Stimulated activated CD4-positive, alpha-beta T cell treated with anti-CD3 and anti-CD28 coated beads, Interleukin-4, amount 100 ng/mL, for 1 hour (primary cell): ENCODE data around the gene DLST.

Source experiments
- DNase-seq: peaks from one replicate; pipeline ENCODE4 v3.0.0-alpha.2; 2020

Gene DLST

DNA sequence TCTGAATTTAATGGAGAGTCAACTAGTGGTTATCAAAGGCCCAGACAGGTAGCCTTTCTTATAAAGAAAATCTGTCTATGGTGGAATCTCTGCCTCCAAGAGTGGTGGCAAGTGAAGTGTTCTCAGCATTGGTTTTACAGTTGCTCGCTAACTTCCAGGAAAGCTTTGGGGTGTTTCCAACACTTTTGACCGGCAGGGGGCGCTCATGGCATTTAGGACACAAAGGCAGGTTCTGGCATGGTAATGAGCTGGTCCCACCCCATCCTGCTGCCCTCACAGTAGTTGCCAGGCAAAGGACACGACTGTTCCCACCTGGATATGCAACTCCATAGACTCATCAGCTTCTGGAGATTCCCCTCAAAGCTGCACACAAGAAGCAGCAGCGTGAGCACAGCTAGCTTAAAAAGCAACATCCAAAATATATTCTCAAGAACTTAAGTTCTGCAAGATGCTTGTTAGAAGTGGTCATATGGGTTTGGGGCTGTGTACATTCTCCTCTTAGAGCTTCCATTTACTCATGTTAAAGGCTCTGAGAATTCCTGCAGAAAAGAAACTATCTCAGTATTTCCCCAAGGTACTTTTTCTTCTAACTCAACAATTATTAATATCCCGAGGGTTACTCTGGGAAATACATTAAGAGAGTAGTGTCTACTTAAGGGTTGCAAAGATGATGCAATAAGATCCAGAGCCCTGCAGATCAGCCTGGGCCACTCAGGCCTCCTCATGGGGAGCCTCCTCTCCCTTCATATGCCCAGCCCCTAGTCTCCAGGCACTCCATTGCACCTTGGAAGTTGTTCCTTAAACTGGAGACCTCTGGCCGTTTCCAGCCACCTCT is 20.6 kb upstream of the DLST start:
- DNase-seq: peak; percentile 94

- no peak for DNase-seq
These were observed 20.0 kb upstream of the DLST start for GRCh38 chr14:74861734-74862090.

DNA sequence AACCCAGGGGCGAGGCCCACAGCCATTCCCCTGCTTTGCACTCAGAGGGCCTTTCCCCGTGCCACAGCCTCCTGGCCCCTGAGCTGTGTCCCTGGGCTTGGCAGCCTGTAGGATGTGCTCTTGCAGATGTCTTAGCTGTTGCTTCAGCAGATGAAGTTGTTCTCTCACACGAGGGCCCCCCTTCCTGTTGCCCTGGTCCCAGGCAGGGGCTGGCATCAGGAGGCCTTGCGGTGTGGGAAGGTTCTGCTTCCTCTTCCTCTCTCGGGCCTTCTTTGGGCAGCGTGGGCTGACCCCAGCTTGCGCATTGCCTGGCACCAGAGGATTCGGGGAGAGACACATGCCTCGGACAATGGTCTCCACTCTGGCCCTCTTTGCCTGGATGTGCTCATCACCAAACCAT is 18.4 kb upstream of the DLST start:
- DNase-seq: no peak

- DNase-seq: no peak
These were observed 17.5 kb upstream of the DLST start for GRCh38 chr14:74864198-74864597.

DNA sequence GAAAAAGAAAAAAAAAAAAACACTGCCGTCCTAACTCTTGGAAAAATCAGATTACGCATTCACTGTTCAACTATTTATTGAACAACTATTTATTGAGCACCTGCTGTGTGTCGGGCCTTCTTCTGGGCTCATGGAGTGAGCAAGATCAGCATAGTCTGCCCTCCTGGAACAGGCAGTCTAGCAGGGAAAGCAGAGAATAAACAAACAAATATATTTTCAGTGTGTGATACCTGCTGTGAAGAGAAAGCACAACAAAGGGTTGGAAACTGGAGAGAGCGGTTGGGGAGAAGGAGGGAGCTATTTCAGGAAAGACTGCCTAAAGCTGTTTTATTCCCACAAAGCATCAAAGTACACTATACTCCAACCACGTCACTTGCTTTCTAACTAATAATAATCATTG is 16.6 kb upstream of the DLST start:
- no peak for DNase-seq

- no peak for DNase-seq
These were observed 14.9 kb upstream of the DLST start for GRCh38 chr14:74866708-74867389.

GRCh38 chr14:74867673-74868072 is 14.0 kb upstream of the DLST start:
- peak; percentile 27 for DNase-seq

DNA sequence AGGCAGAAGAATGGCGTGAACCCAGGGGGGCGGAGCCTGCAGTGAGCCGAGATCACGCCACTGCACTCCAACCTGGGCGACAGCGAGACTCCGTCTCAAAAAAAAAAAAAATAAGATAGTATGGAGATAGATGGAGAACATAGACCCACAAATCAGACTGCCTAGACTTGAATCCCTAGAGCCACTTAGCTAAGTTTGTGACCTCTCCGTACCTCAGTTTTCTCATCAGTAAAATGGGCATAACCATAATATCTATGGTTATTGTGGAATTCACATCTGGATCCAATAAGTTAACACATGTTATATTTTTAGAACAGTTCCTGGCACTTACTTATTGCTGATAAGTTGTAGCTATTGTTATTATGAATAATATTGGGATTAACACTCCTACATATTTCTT is 13.0 kb upstream of the DLST start:
- DNase-seq: no peak

- no peak for DNase-seq
These were observed 9.9 kb upstream of the DLST start for GRCh38 chr14:74871819-74872218.

- no peak for DNase-seq
These were observed 6.5 kb upstream of the DLST start for GRCh38 chr14:74875204-74875603.

- DNase-seq: peak; percentile 15
These were observed 5.5 kb upstream of the DLST start, which contains the start of gene PROX2 for GRCh38 chr14:74875941-74876913. Gene PROX2, minus strand, starts transcription at chr14:74876145. Its CDS starts 12,311 bp downstream, at chr14:74863834.

DNA sequence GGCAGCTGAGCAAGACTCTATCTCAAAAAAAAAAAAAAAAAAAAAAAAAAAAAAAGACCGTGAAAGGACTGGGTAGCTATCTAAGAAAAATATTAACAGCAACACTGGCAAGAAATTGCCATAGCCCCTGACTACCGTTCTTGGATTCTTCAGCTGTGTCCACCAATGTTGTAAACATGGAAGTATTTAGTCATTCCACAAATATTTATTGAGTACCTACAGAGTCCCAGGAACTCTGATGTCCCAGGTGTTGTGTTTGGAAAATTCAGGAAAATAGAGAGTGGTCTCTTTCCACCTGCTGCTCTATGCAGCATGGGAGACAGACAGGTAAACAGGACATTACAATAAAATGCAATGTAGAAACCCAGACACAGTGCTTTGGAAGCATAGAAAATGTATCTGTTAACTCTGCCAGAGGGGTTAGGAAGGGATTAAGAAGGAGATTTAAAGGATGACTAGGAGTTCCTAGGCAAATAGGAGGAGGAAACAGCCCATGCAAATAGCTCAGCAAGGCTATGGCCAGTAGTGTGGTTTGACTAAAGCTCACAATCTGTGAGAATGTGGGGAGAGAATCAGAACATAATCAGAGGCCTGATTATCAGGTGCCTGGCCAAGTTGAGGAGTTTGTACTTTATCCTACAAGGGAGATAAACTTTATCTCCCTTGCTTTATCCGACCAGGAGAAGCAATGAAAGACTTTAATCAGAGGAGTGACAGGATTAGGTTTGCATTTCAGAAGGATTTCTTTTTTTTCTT is 2.1 kb upstream of the DLST start:
- no peak for DNase-seq

DNA sequence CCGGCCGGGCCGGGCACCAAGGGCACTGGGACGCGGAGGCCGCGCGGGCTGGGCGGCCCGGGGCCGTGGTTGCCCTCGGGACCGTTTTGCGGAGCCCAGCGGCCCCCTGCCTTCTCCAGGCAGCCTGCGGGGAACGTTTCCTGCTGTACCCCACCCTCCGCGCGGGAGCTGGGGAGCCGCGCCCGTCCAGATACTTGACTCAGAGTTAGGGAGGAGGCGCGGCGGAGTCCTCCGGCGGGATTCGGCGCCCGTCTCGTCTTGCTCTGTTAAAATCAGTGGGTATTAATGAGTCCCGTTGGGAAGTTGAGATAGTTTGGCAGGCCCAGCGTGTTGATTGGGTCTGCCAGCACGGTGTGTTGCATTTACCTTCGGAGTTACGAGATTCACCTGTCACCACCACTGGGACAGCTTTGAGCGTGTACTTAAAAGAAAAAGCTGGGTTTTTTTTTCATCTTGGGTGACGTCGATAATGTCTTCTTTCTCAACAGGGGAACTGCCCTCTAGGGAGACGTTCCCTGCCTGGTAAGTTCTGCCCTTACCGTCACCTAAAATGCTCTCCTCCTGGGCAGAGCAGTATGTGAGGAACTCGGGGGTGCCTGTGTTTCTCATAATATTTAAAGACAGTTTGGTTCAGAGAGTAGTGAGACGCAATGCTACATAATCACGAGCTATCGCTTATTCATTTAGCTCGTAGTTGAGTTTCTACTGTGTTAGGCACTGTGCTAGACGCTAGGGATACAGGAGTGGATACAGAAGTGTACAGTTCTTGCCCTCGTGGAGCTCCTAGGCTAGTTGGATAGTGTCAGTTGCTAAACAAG is 596 bp downstream of the DLST start:
- DNase-seq: peak; percentile 57

DNA sequence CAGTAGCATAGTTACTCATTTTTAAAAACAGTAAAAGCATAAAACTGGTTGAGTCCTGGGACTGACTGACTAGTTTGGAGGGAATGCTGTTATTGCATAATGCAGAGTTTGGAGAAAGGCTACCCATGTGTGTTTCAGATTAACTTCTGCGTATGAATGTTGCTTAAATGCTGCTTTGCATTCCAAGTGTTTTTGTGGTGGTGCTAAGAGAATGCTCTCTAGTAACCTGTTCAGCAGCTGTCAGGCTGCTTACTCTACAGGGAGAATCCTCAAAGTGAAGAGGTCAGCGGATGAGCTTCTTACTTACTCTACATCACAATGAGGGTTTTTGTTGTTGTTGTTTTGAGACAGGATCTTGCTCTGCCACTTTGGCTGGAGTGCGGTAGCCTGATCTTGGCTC is 4.3 kb downstream of the DLST start:
- DNase-seq: no peak

- DNase-seq: no peak
These were observed 6.7 kb downstream of the DLST start for GRCh38 chr14:74888164-74889158.

- no peak for DNase-seq
These were observed 8.5 kb downstream of the DLST start for GRCh38 chr14:74890262-74890661.

DNA sequence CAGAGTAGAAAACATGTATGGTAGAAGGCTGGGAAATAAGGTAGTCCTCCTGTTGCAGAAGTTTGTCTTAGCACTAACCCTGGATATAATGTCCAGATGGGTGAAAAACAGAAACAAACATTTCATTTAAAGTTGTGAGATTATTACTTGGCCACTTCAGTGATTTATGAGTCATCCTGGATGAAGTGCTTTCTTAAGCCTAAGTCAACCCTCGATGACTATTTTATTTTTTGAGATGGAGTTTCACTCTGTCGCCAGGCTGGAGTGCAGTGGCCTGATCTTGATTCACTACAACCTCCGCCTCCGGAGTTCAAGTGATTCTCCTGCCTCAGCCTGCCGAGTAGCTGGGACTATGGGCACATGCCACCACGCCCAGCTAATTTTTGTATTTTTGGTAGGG is 10.2 kb downstream of the DLST start:
- DNase-seq: no peak

DNA sequence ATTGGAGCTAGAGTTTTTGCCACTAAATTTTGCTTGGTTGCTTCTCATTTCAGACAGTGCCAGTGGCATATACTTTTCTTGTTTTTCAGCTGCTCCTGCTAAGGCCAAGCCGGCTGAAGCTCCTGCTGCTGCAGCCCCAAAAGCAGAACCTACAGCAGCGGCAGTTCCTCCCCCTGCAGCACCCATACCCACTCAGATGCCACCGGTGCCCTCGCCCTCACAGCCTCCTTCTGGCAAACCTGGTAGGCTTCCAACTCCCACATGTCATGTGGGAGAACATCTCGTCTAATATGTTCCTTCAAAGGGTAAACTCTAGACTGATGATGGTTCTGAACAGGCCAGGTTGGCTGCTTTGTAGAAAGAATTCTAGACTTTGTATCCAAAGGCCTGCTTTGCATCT is 11.0 kb downstream of the DLST start:
- DNase-seq: no peak

DNA sequence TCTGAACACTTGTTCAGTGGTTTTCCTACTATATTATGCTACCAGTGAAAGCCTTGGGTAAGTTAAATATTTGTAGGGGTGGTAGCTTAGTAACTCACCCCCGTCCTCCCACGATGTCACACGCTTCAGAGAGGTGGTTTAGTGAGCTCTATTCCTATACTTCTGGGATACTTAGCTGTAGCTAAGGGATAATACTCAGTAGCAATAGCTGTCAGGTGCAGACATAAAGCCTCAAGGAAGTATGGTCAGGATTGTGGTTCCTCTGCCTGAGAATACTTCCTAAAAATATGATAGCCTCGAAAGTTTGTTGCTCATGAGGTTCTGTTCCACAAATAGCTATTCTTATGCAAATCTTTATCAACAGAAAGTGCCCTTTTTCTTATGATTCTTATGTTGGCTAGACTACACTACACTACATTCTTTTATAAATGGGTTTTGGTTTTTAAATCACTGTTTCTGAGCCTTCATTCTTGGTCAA is 11.9 kb downstream of the DLST start:
- DNase-seq: no peak

DNA sequence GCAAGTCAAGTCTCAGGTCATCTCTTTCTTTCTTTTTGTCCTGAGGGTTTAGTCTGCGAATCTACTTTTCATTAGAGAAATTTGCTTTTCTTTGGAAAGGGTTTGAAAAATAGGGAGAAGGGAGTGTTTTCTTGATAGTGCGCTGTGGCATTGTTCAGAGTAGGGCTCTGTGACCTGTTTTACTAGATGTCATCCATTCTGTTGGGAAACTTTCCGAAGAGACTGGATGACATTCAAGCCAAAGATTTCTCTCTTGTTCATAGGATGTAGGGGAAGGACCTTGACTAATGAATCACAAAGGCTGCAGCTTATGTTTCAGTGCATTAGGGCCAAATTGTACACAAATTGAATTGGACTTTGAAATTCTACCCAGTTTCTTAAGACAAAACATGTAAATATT is 14.7 kb downstream of the DLST start:
- no peak for DNase-seq
